COLO829 (cell line): ENCODE data around the gene TLK2.

Experiments used
- DNase-seq: peaks from one replicate; pipeline ENCODE4 v3.0.0; 2012; ENCODE audit warnings: low spot score

TLK2 gene

DNA sequence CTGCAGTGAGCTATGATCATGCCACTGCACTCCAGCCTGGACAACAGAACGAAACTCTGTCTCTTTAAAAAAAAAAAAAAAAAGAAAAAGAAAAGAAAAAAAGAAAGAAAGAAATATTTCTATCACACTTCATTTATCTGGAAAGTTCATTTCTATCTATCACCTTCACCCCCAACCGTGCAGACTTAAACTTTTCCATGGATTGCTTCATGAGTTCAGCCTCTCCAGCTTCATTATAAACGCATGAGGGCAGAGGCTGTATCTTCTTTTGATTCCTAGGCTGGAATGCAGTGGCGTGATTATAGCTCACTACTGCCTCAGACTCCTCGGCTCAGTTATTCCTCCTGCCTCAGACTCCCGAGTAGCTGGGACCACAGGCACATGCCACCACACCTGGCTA, 177.0 kb downstream of the TLK2 start:
- no peak for DNase-seq

DNA sequence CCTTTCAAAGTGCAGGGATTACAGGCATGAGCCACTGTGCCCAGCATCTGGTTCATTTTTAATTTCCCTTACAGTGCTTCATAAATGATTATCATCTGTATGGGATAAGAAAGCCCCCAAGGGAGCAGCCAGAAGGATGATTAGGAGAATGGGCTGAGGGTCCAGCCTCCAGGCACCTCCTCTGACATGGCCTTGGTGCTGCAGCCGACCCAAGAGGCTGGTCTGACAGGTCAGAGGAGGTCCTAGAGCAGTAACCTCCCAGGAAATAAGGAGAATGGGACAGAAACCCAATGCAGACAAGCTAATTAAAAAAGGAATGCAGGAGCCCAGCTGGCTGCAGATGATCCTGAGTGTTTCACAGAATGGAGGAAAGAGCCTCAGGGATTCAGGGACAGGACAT, 177.8 kb downstream of the TLK2 start:
- no peak for DNase-seq

DNA sequence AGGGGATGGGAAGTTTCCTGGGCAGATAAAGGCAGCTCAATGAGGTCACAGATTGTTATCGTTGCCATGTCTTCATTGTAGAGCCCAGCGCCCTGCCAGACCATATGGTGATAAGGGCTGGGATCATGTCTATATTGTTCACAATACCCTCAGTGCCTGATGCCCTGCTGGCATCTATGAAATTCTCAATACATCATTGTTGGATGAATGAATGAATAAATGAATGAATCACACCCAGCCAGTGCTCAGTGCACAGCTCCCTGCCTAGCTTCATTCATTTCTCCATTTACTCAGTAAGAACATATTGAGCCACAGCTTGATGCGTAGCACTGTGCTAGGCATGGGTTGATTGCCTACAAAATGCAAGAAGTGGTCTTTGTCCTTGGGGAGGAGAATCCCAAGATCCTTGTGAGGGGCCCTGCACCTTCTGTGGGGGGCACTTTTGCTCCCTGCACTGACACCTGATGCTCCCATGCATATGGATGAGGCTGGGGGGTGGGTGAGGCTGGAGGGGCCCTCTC, 178.6 kb downstream of the TLK2 start:
- no peak for DNase-seq

DNA sequence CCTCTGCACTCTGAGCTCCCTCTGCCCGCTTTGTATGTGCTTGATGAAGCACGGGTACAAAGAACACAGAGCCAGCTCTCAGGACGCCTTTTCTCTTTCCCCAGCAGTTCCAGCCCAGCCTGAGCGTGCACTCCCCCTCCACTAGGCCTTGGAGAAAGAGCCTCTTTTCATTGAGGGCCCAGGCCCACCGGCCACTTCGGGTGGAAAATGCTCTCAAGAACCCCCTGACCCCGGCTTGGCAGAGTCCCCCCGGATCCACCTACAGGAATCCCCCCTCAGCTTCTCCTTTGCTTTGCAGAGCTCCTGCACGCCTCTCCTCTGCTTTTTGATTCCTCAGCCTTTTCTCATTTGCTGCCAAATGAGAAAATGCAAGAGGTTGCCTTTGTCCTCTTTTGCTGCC, 179.1 kb downstream of the TLK2 start:
- no peak for DNase-seq

DNA sequence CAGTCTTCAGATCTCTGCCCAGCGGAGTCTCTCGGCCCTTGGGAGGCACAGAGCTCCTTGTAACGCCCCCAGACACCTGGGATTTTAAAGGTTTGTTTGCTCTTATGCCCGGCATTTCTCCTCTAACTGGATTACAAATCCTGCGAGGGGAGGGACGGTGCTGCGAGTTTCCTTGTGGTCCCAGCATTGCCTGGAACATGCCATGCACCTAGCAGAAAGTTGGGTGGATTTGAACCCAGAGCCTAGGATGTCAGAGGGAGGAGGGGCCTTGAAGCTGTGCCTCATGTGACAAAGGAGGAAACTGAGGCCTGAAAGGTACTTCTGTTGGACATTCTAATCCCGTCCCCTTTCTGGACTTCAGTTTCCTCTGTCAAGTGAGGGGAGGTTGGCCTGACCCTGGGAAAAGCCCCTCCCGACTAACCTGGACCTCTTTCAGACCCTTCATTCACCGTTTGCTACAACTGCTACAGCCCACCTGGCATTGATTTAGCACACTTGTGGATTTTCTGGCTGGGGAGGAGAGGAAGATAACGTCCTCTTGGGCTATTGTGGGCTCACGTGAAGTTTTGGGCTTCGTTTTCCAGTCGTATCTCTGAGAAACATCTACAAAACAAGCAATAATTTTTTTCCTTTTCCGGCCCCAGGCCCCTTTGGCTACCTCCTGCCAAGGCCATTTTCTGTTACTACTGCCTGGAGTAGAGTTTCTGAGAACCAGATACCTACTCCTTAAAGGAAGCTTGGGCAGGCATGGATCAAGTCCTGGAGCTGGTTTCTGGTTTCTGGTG, 179.7 kb downstream of the TLK2 start:
- DNase-seq, result no peak

DNA sequence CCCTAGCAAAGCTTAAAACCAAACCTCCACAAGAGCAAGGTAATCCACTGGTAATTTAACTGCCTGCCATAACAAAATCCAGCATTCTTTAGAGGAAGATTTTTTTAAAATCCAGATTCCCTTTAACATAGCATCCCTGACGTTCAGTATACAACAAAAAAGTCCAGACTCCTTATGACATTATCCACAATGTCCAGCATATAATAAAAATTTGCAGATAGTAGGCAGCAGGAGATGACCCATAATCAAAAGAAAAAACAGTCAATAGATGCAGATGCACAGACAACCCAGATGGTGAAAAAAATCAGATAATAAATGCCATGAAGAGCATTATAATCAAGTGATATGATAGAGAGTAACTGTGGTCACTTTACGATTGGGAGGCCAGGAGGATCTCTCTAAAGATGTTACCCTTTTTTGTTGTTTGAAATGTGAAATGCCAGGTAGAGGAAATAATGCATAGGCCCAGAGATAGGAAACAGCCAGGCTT, 182.0 kb downstream of the TLK2 start:
- DNase-seq, result no peak

DNA sequence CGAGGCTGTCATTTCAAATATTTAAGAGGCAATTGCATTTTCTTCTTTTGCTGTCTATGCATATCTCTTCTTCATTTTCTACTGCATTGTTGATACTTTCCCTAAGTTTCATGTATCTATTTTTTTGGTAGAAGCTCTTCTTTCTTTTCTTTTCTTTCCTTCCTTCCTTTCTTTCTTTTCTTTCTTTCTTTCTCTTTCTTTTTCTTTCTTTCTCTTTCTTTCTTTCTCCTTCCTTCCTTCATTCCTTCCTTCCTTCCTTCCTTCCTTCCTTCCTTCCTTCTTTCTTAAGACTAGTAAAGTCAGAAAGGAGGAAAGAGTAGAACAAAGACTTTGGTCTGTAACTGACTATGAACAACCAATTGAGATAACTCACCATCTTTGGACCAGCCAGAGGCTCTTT, 182.7 kb downstream of the TLK2 start:
- no peak for DNase-seq

DNA sequence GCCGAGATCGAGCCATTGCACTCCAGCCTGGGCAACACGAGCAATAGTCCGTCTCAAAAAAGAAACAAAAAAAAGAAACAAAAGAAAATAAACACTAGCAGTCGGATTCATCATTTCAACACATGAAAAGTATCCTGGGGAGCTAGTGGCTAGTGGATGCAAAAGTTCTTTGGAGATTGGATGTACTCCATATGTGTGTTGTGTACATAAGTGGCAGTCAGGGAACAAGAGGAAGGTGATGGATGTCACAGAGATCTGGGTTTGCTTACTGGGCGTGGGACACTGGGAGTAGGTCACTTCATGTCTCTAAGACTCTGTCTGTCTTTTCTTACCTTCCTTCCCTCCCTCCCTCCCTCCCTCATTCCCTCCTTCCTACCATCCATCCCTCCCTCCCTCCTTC, 184.2 kb downstream of the TLK2 start:
- DNase-seq, result no peak
